HepG2 (cell line): ENCODE results near the gene HOXD8. TPM values are rescaled to one million over a fixed set of nuclear protein-coding genes. Genes with fewer than 3 reads are reported as not detected.

Experiments used
- ATAC-seq: fragments of 200-7000 bp; cut with Tn5 transposase; 3 replicates; pipeline ENCODE4 v1.9.1; 2020; ENCODE audit warnings: mild to moderate bottlenecking, moderate library complexity
- BruUV-seq: library from RNA; stranded (reverse); fragments of 400-500 nt; replicated peaks from 2 replicates; lab custom pipeline; 2021; lab: Mats Ljungman, UMichigan
- CTCF ChIA-PET: fragments of 300-600 bp; formaldehyde crosslinking; extraction: SDS; loops from one replicate; lab custom pipeline; 2021; ENCODE audit warnings: low total read pairs, inconsistent platforms, low intra/inter-chr PET ratio; lab: Yijun Ruan, JAX
- POLR2A ChIA-PET: fragments of 350-600 bp; sonication (Branson Sonifier 250); formaldehyde crosslinking; loops from one replicate; lab custom pipeline; 2020; ENCODE audit warnings: antibody characterized with exemption, inconsistent platforms; lab: Yijun Ruan, JAX
- DNase-seq: peaks from one replicate; pipeline ENCODE4 v3.0.0-alpha.2; 2015; ENCODE audit warnings: low spot score
- FAIRE-seq: peaks from 3 replicates; lab custom pipeline; 2011; peaks lifted over from hg19 to GRCh38; lab: Jason Lieb, UNC
- H2AFZ ChIP-seq: one replicate; pipeline ENCODE4 v1.6.1; 2011; ENCODE audit warnings: low read length, inconsistent platforms
- H3K27ac ChIP-seq: fragments of 300-600 bp; 3 replicates; pipeline ENCODE4 v1.8.0; 2011; ENCODE audit warnings: mixed run types, mild to moderate bottlenecking, mixed read lengths, low read length, inconsistent platforms; ENCODE audit not compliant: insufficient read depth; ENCODE audit errors: extremely low read length
- H3K27me3 ChIP-seq, 2 experiments: fragments of 200-600 bp in 1 of 2; 2 replicates in 1 of 2; 3 replicates in 1 of 2; pipeline versions ENCODE4 v1.6.0 to v1.8.0; 2011; ENCODE audit warnings: low read length in 2 of 2, mild to moderate bottlenecking in 2 of 2, moderate library complexity in 2 of 2, inconsistent platforms in 1 of 2; ENCODE audit not compliant: insufficient read depth in 2 of 2, control insufficient read depth in 1 of 2
- H3K36me3 ChIP-seq, 2 experiments: fragments of 200-600 bp in 1 of 2; replicated peaks in 1 of 2; 2 replicates in 1 of 2; 3 replicates in 1 of 2; pipeline versions ENCODE4 v1.5.1 to v1.8.0; 2011; ENCODE audit warnings: low read length in 2 of 2, inconsistent platforms in 1 of 2; ENCODE audit not compliant: insufficient read depth in 2 of 2, control insufficient read depth in 1 of 2
- H3K4me1 ChIP-seq: 2 replicates; pipeline ENCODE4 v1.5.1; 2012; ENCODE audit warnings: low read length, inconsistent platforms; ENCODE audit not compliant: insufficient read depth
- H3K4me2 ChIP-seq: 2 replicates; pipeline ENCODE4 v1.6.0; 2011; ENCODE audit warnings: low read depth, low read length, inconsistent platforms
- H3K4me3 ChIP-seq, 3 experiments: fragments of 200-600 bp in 1 of 3; sonication (generic), shearing (Covaris generic) in 1 of 3; replicated peaks in 1 of 3; 2 replicates each; pipeline ENCODE4 v1.5.1; 2011 to 2016; ENCODE audit warnings: low read length in 3 of 3, inconsistent platforms in 2 of 3, low read depth in 2 of 3, mild to moderate bottlenecking in 2 of 3, control low read depth in 1 of 3, mixed read lengths in 1 of 3; ENCODE audit not compliant: insufficient read depth in 1 of 3
- H3K79me2 ChIP-seq: one replicate; pipeline ENCODE4 v1.6.1; 2011; ENCODE audit warnings: low read length, inconsistent platforms; ENCODE audit not compliant: insufficient read depth
- H3K9ac ChIP-seq: 2 replicates; pipeline ENCODE4 v1.6.0; 2011; ENCODE audit warnings: mild to moderate bottlenecking, low read depth, low read length, inconsistent platforms; ENCODE audit not compliant: insufficient read depth
- H3K9me3 ChIP-seq: 2 replicates; pipeline ENCODE4 v1.5.1; 2012; ENCODE audit warnings: mild to moderate bottlenecking, low read length
- H4K20me1 ChIP-seq: 2 replicates; pipeline ENCODE4 v1.6.0; 2011; ENCODE audit warnings: inconsistent platforms, mild to moderate bottlenecking, low read length, moderate library complexity; ENCODE audit not compliant: insufficient read depth
- GATAD2A ChIP-seq: IDR thresholded peaks from 2 replicates; pipeline ENCODE4 v1.6.1; 2016
- HINFP ChIP-seq: sonication (generic); formaldehyde crosslinking; IDR thresholded peaks from 2 replicates; pipeline ENCODE4 v1.4.0; 2020; ENCODE audit warnings: low read depth, mild to moderate bottlenecking, missing genetic modification reagents
- KDM6A ChIP-seq: IDR thresholded peaks from 2 replicates; pipeline ENCODE4 v1.6.1; 2016; ENCODE audit warnings: low read depth
- PAX8 ChIP-seq: sonication (generic); formaldehyde crosslinking; IDR thresholded peaks from 2 replicates; pipeline ENCODE4 v1.8.0; 2022; ENCODE audit warnings: mild to moderate bottlenecking, missing genetic modification reagents, borderline replicate concordance
- TFDP1 ChIP-seq: IDR thresholded peaks from 2 replicates; pipeline ENCODE4 v1.6.1; 2016; ENCODE audit warnings: missing compliant biosample characterization, missing genetic modification reagents, borderline replicate concordance
- ZBTB7A ChIP-seq: sonication (generic); formaldehyde crosslinking; IDR thresholded peaks from 2 replicates; pipeline ENCODE4 v1.8.0; 2022; ENCODE audit warnings: mild to moderate bottlenecking, missing genetic modification reagents
- ZFP90 ChIP-seq: sonication (generic); formaldehyde crosslinking; IDR thresholded peaks from 2 replicates; pipeline ENCODE4 v1.8.0; 2022; ENCODE audit warnings: missing genetic modification reagents, mild to moderate bottlenecking, inconsistent platforms, borderline replicate concordance
- ZIK1 ChIP-seq: sonication (generic); formaldehyde crosslinking; IDR thresholded peaks from 2 replicates; pipeline ENCODE4 v1.5.0; 2020; ENCODE audit warnings: mild to moderate bottlenecking, low read depth, missing genetic modification reagents, borderline replicate concordance
- ZNF121 ChIP-seq: sonication (generic); formaldehyde crosslinking; IDR thresholded peaks from 2 replicates; pipeline ENCODE4 v1.5.0; 2020; ENCODE audit warnings: mild to moderate bottlenecking, missing genetic modification reagents
- ZNF224 ChIP-seq: sonication (generic); formaldehyde crosslinking; IDR thresholded peaks from 2 replicates; pipeline ENCODE4 v1.5.0; 2020; ENCODE audit warnings: mild to moderate bottlenecking, missing genetic modification reagents
- ZNF331 ChIP-seq: sonication (generic); formaldehyde crosslinking; IDR thresholded peaks from 2 replicates; pipeline ENCODE4 v1.4.0; 2020; ENCODE audit warnings: missing genetic modification reagents
- ZNF468 ChIP-seq: sonication (generic); formaldehyde crosslinking; IDR thresholded peaks from 2 replicates; pipeline ENCODE4 v1.8.0; 2022; ENCODE audit warnings: mild to moderate bottlenecking, moderate library complexity, missing genetic modification reagents
- ZNF646 ChIP-seq: sonication (generic); formaldehyde crosslinking; IDR thresholded peaks from 2 replicates; pipeline ENCODE4 v1.9.0; 2021; ENCODE audit warnings: mild to moderate bottlenecking, missing genetic modification reagents
- WGBS: methylation state at CpG from one replicate; pipeline ENCODE4 v1.1.6; 2017; ENCODE audit warnings: low lambda C conversion rate; 5-methylcytosine and 5-hydroxymethylcytosine counted together
- in situ Hi-C: cut with HindIII; loops from 2 replicates; pipeline ENCODE4 v1.10.0; 2017; ENCODE audit warnings: low pct_unique_long_range_greater_than_20kb; ENCODE audit not compliant: extremely low pct_ligation_motif_present
- intact Hi-C: fragments of 100-400 bp; cut with micrococcal nuclease; formaldehyde crosslinking; loops from one replicate; pipeline ENCODE4 v1.10.0; 2022; ENCODE audit not compliant: unreplicated experiment
- polyA plus RNA-seq, 8 experiments: library from polyadenylated mRNA; depleted of rRNA in 3 of 8; stranded (reverse) in 7 of 8; unstranded in 1 of 8; fragments of >200 nt; fragmentation: Illumina TruSeq in 4 of 8; extraction: Trizol in 4 of 8; gene quantifications; 2 replicates each; pipeline versions ENCODE4 v1.2.1 to v1.2.3, GENCODE V29; 2011 to 2016; ENCODE audit warnings: low read depth in 4 of 8, missing spikeins in 1 of 8, mixed read lengths in 1 of 8; ENCODE audit not compliant: insufficient read depth in 1 of 8
- total RNA-seq, 5 experiments: library from RNA; depleted of rRNA; stranded (reverse); fragments of >200 nt; fragmentation: Illumina TruSeq; extraction: Trizol; gene quantifications; 2 replicates each; pipeline ENCODE4 v1.2.3, GENCODE V29; 2016; ENCODE audit warnings: low read depth in 1 of 5

The HOXD8 gene
- total and polyA plus RNA-seq, 2 of the 13 experiments (the other 11 are each of a cell fraction or from before 2014, with no cell fraction given), result not detected

GRCh38 chr2:176104316-176105077, 25.0 kb upstream of the HOXD8 start:
- ATAC-seq (no peak), DNase-seq (no peak), FAIRE-seq (no peak)
- no peaks in the 10 kb centered on the region; the same call in 1 of the 2 replicates for H4K20me1 ChIP-seq
- H3K79me2 ChIP-seq, result no peaks in the 10 kb centered on the region
- ChIA-PET CTCF (no interaction called here), POLR2A (no interaction called here)
- no peaks in the 10 kb centered on the region for H3K36me3 ChIP-seq
- intact Hi-C loops (no loop called here), in situ Hi-C loops (loop anchor here (10.0 kb wide), 1 partner anchor 1070 kb away; no protein-coding TSS in a partner anchor)
- no peak overlapping the region for H3K27ac ChIP-seq
- H3K9ac ChIP-seq, result no peak overlapping the region
- 40% methylated on average over 45 of the region's 56 CpGs for WGBS
- H3K4me2 ChIP-seq, result no peak overlapping the region
- BruUV-seq, result no TSS peak
- H3K27me3 ChIP-seq, result peaks cover 31 to 90% of the 10 kb centered on the region in 2 experiments
- H3K9me3 ChIP-seq, result no peaks in the 10 kb centered on the region
- H3K4me3 ChIP-seq, result no peak overlapping the region
- no peaks in the 10 kb centered on the region for H3K4me1 ChIP-seq
- no peak overlapping the region for H2AFZ ChIP-seq
- TF ChIP-seq ZNF331 (CRISPR knock-in tag) (no peak), ZNF224 (CRISPR knock-in tag) (no peak), ZNF468 (CRISPR knock-in tag) (no peak), ZBTB7A (CRISPR knock-in tag) (no peak), GATAD2A (CRISPR knock-in tag) (no peak), HINFP (CRISPR knock-in tag) (no peak), ZNF646 (CRISPR knock-in tag) (no peak), TFDP1 (no peak), PAX8 (CRISPR knock-in tag) (no peak), ZFP90 (CRISPR knock-in tag) (no peak), ZIK1 (CRISPR knock-in tag) (no peak), KDM6A (CRISPR knock-in tag) (no peak), ZNF121 (CRISPR knock-in tag) (no peak)
